ENCODE measurements around the gene PSD2. TPM values are rescaled to one million over a fixed set of nuclear protein-coding genes. Genes with fewer than 3 reads are reported as not detected.

Gene PSD2
- total RNA-seq, 5 donors from 2014 or later (not counting 1 experiment from before 2014, with no cell fraction given): 0.07 to 0.15 (median 0.09) TPM; not detected in 2

GRCh38 chr5:139880416-139881142 lies 85.0 kb downstream of the PSD2 start:
- H3K27ac Mint-ChIP-seq: no peak overlapping the region
- CTCF ChIA-PET: interaction anchor here (0.6 to 0.7 kb wide), 2 partner anchors 15 to 113 kb away, joined by 5 to 8 read pairs; no protein-coding TSS in a partner anchor
- no peaks in the 10 kb centered on the region for H3K36me3 Mint-ChIP-seq
- peaks cover 0 to 5% (median 2%) of the 10 kb centered on the region in 3 donors for H3K4me1 Mint-ChIP-seq
- H3K27me3 ChIP-seq (replicated peaks in 1 of 2; ENCODE audit: control insufficient read depth in 2 of 2, extremely low read depth in 1 of 2, insufficient read depth in 2 of 2, low read length in 1 of 2): peaks cover 0 to 45% of the 10 kb centered on the region in 2 experiments
- H3K9me3 Mint-ChIP-seq: peaks cover 0 to 3% (median 3%) of the 10 kb centered on the region in 3 donors
- H3K4me1 ChIP-seq (ENCODE audit: control insufficient read depth in 1 of 2, extremely low read depth in 1 of 2, insufficient read depth in 2 of 2, low read length in 2 of 2): peaks cover 0 to 3% of the 10 kb centered on the region in 2 experiments
- H3K4me3 ChIP-seq (ENCODE audit: control insufficient read depth in 1 of 2, extremely low read depth in 1 of 2, low read length in 1 of 2): no peak overlapping the region
- WGBS (ENCODE audit: insufficient coverage): 93% methylated on average over 3 of the region's 18 CpGs
- H3K9me3 ChIP-seq: no peaks in the 10 kb centered on the region
- no peaks in the 10 kb centered on the region for H3K36me3 ChIP-seq (ENCODE audit: control insufficient read depth in 2 of 2, extremely low read depth in 1 of 2, insufficient read depth in 1 of 2, low read length in 1 of 2)
- no peak overlapping the region for H3K4me3 Mint-ChIP-seq
- POLR2A ChIA-PET: interaction anchor here in 1 of 2 donors (0.7 kb wide), 1 partner anchor 9 kb away, joined by 5 read pairs; no protein-coding TSS in a partner anchor
- H3K27ac ChIP-seq (ENCODE audit: low read length): no peak overlapping the region
- H3K27me3 Mint-ChIP-seq: peaks cover 6 to 17% of the 10 kb centered on the region in 2 donors
- DNase-seq (no peak), ATAC-seq (replicated peaks in 1 of 4) (no peak)

GRCh38 chr5:139881143-139881733 lies 85.6 kb downstream of the PSD2 start:
- Histone ChIP-seq H3K36me3 (ENCODE audit: control insufficient read depth in 2 of 2, extremely low read depth in 1 of 2, insufficient read depth in 1 of 2, low read length in 1 of 2) (no peaks in the 10 kb centered on the region), H3K4me3 (ENCODE audit: control insufficient read depth in 1 of 2, extremely low read depth in 1 of 2, low read length in 1 of 2) (no peak overlapping the region), H3K4me1 (ENCODE audit: control insufficient read depth in 1 of 2, extremely low read depth in 1 of 2, insufficient read depth in 2 of 2, low read length in 2 of 2) (peaks cover 0 to 3% of the 10 kb centered on the region in 2 experiments), H3K27ac (ENCODE audit: low read length) (no peak overlapping the region), H3K9me3 (no peaks in the 10 kb centered on the region), H3K27me3 (replicated peaks in 1 of 2; ENCODE audit: control insufficient read depth in 2 of 2, extremely low read depth in 1 of 2, insufficient read depth in 2 of 2, low read length in 1 of 2) (peaks cover 0 to 45% of the 10 kb centered on the region in 2 experiments)
- DNase-seq (no peak), ATAC-seq (replicated peaks in 1 of 4) (no peak)
- Mint-ChIP-seq H3K27ac (no peak overlapping the region), H3K36me3 (no peaks in the 10 kb centered on the region), H3K9me3 (no peaks in the 10 kb centered on the region), H3K4me1 (peaks cover 0 to 5% (median 2%) of the 10 kb centered on the region in 3 donors), H3K27me3 (peaks cover 7 to 17% of the 10 kb centered on the region in 2 donors), H3K4me3 (no peak overlapping the region)
- CTCF ChIA-PET: interaction anchor here in 1 of 2 donors (0.6 kb wide), 1 partner anchor 1124 kb away, joined by 3 read pairs; no protein-coding TSS in a partner anchor
- POLR2A ChIA-PET: no interaction called here
- WGBS (ENCODE audit: insufficient coverage): 88% methylated on average over 5 of the region's 5 CpGs

DNA sequence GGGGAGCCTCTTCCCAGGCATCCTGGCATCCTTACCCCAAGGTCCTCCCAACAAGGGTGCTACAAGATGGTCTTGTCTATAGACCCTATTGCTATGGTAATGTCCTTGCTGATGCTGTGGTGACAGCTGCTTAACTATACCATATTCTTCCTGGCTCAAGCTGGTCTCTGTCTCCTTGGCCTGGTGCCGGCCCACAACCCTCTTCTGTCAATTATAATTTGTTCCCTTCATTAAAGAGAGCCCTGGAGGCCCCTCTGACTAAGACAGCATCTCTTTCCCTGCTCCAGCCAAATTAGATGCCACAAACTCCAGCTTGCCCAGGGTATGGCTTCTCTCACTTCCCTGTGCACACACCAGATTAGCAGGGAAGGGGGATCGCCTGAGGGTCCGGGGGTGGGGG lies 86.7 kb downstream of the PSD2 start:
- Mint-ChIP-seq H3K36me3 (no peaks in the 10 kb centered on the region), H3K27ac (no peak overlapping the region)
- CTCF ChIA-PET: no interaction called here

GRCh38 chr5:139882961-139883539 lies 87.4 kb downstream of the PSD2 start:
- H3K36me3 ChIP-seq (ENCODE audit: control insufficient read depth in 2 of 2, extremely low read depth in 1 of 2, insufficient read depth in 1 of 2, low read length in 1 of 2): no peaks in the 10 kb centered on the region
- Mint-ChIP-seq H3K27ac (no peak overlapping the region), H3K27me3 (peaks cover 7 to 19% of the 10 kb centered on the region in 2 donors), H3K9me3 (no peaks in the 10 kb centered on the region), H3K4me1 (no peaks in the 10 kb centered on the region), H3K36me3 (no peaks in the 10 kb centered on the region), H3K4me3 (no peak overlapping the region)
- DNase-seq: no peak
- no peak for ATAC-seq (replicated peaks in 1 of 4)
- 85% methylated on average over 4 of the region's 10 CpGs for WGBS (ENCODE audit: insufficient coverage)
- CTCF ChIA-PET: no interaction called here
- H3K4me1 ChIP-seq (ENCODE audit: control insufficient read depth in 1 of 2, extremely low read depth in 1 of 2, insufficient read depth in 2 of 2, low read length in 2 of 2): no peaks in the 10 kb centered on the region
- no peaks in the 10 kb centered on the region for H3K9me3 ChIP-seq
- POLR2A ChIA-PET: no interaction called here
- no peak overlapping the region for H3K27ac ChIP-seq (ENCODE audit: low read length)
- peaks cover 0 to 35% of the 10 kb centered on the region in 2 experiments for H3K27me3 ChIP-seq (replicated peaks in 1 of 2; ENCODE audit: control insufficient read depth in 2 of 2, extremely low read depth in 1 of 2, insufficient read depth in 2 of 2, low read length in 1 of 2)
- no peak overlapping the region for H3K4me3 ChIP-seq (ENCODE audit: control insufficient read depth in 1 of 2, extremely low read depth in 1 of 2, low read length in 1 of 2)

More for the DNA sequence above, 86.7 kb downstream of the PSD2 start:
- H3K4me3 ChIP-seq (ENCODE audit: control insufficient read depth in 1 of 2, extremely low read depth in 1 of 2, low read length in 1 of 2): no peak overlapping the region
- H3K36me3 ChIP-seq (ENCODE audit: control insufficient read depth in 2 of 2, extremely low read depth in 1 of 2, insufficient read depth in 1 of 2, low read length in 1 of 2): no peaks in the 10 kb centered on the region
- no peaks in the 10 kb centered on the region for H3K4me1 Mint-ChIP-seq
- H3K27me3 Mint-ChIP-seq: peaks cover 7 to 17% of the 10 kb centered on the region in 2 donors
- no peak overlapping the region for H3K4me3 Mint-ChIP-seq
- DNase-seq (no peak), ATAC-seq (replicated peaks in 1 of 4) (no peak)
- POLR2A ChIA-PET: no interaction called here
- no peaks in the 10 kb centered on the region for H3K4me1 ChIP-seq (ENCODE audit: control insufficient read depth in 1 of 2, extremely low read depth in 1 of 2, insufficient read depth in 2 of 2, low read length in 2 of 2)
- no peaks in the 10 kb centered on the region for H3K9me3 ChIP-seq
- no peaks in the 10 kb centered on the region for H3K9me3 Mint-ChIP-seq
- 83% methylated on average over 1 of the region's 3 CpGs for WGBS (ENCODE audit: insufficient coverage)
- H3K27me3 ChIP-seq (replicated peaks in 1 of 2; ENCODE audit: control insufficient read depth in 2 of 2, extremely low read depth in 1 of 2, insufficient read depth in 2 of 2, low read length in 1 of 2): peaks cover 0 to 39% of the 10 kb centered on the region in 2 experiments
- no peak overlapping the region for H3K27ac ChIP-seq (ENCODE audit: low read length)

GRCh38 chr5:139884144-139884543 lies 88.5 kb downstream of the PSD2 start:
- Mint-ChIP-seq H3K36me3 (no peaks in the 10 kb centered on the region), H3K27me3 (peaks cover 7 to 19% of the 10 kb centered on the region in 2 donors), H3K4me1 (no peaks in the 10 kb centered on the region), H3K4me3 (no peak overlapping the region), H3K27ac (no peak overlapping the region), H3K9me3 (no peaks in the 10 kb centered on the region)
- WGBS (ENCODE audit: insufficient coverage): 67% methylated on average over 3 of the region's 3 CpGs
- no peak for DNase-seq
- ChIA-PET CTCF (no interaction called here), POLR2A (no interaction called here)
- Histone ChIP-seq H3K27ac (ENCODE audit: low read length) (no peak overlapping the region), H3K27me3 (replicated peaks in 1 of 2; ENCODE audit: control insufficient read depth in 2 of 2, extremely low read depth in 1 of 2, insufficient read depth in 2 of 2, low read length in 1 of 2) (peaks cover 0 to 31% of the 10 kb centered on the region in 2 experiments), H3K4me3 (ENCODE audit: control insufficient read depth in 1 of 2, extremely low read depth in 1 of 2, low read length in 1 of 2) (no peak overlapping the region), H3K36me3 (ENCODE audit: control insufficient read depth in 2 of 2, extremely low read depth in 1 of 2, insufficient read depth in 1 of 2, low read length in 1 of 2) (no peaks in the 10 kb centered on the region), H3K9me3 (no peaks in the 10 kb centered on the region), H3K4me1 (ENCODE audit: control insufficient read depth in 1 of 2, extremely low read depth in 1 of 2, insufficient read depth in 2 of 2, low read length in 2 of 2) (no peaks in the 10 kb centered on the region)
- ATAC-seq (replicated peaks in 1 of 4): no peak

- CTCF ChIA-PET: no interaction called here
- H3K4me1 Mint-ChIP-seq: no peaks in the 10 kb centered on the region
- H3K9me3 Mint-ChIP-seq: no peaks in the 10 kb centered on the region
- Histone ChIP-seq H3K36me3 (ENCODE audit: control insufficient read depth in 2 of 2, extremely low read depth in 1 of 2, insufficient read depth in 1 of 2, low read length in 1 of 2) (no peaks in the 10 kb centered on the region), H3K4me1 (ENCODE audit: control insufficient read depth in 1 of 2, extremely low read depth in 1 of 2, insufficient read depth in 2 of 2, low read length in 2 of 2) (no peaks in the 10 kb centered on the region), H3K9me3 (no peaks in the 10 kb centered on the region), H3K27me3 (replicated peaks in 1 of 2; ENCODE audit: control insufficient read depth in 2 of 2, extremely low read depth in 1 of 2, insufficient read depth in 2 of 2, low read length in 1 of 2) (peaks cover 0 to 30% of the 10 kb centered on the region in 2 experiments), H3K27ac (ENCODE audit: low read length) (no peak overlapping the region), H3K4me3 (ENCODE audit: control insufficient read depth in 1 of 2, extremely low read depth in 1 of 2, low read length in 1 of 2) (no peak overlapping the region)
- POLR2A ChIA-PET: no interaction called here
- ATAC-seq (replicated peaks in 1 of 4) (no peak), DNase-seq (no peak)
- H3K4me3 Mint-ChIP-seq: no peak overlapping the region
- WGBS (ENCODE audit: insufficient coverage): 31% methylated on average over 3 of the region's 3 CpGs
- peaks cover 7 to 19% of the 10 kb centered on the region in 2 donors for H3K27me3 Mint-ChIP-seq
- no peaks in the 10 kb centered on the region for H3K36me3 Mint-ChIP-seq
- H3K27ac Mint-ChIP-seq: no peak overlapping the region
Observed at GRCh38 chr5:139884734-139885133, 89.1 kb downstream of the PSD2 start.
